HG03439 (cell line): ENCODE data around the gene LEF1.

Experiments used
- ATAC-seq: cut with Tn5 transposase; IDR thresholded peaks from one replicate; pipeline ENCODE4 v1.9.1; 2021; ENCODE audit warnings: mild to moderate bottlenecking, moderate library complexity; ENCODE audit not compliant: unreplicated experiment

Gene LEF1

GRCh38 chr4:108114503-108114902, 54.2 kb downstream of the LEF1 start:
- no peak for ATAC-seq

DNA sequence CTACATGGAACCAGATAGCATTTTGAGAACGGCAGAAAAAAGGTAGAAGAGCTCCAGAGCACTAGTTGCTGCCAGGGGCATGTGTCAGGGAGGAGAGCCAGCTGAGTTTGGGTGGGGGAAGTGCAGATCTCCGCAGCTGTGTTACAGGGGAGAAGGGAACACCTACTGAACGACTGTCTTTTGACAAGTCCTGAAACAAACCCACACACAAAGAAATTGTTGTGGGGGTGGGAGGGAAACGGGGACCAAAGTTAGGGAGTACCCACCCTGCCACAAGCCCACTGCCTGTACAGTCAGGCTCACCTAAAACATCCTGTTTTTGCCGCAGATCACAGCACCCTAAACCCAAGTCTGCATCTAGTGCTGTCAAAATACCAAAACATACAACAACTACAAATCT, 55.5 kb downstream of the LEF1 start:
- no peak for ATAC-seq

- no peak for ATAC-seq
Measured at GRCh38 chr4:108111781-108112180, 57.0 kb downstream of the LEF1 start.

GRCh38 chr4:108110450-108110849, 58.3 kb downstream of the LEF1 start:
- ATAC-seq: no peak

GRCh38 chr4:108109997-108110416, 58.7 kb downstream of the LEF1 start:
- ATAC-seq: peak; percentile 77

- no peak for ATAC-seq
Measured at GRCh38 chr4:108109111-108109510, 59.6 kb downstream of the LEF1 start.

DNA sequence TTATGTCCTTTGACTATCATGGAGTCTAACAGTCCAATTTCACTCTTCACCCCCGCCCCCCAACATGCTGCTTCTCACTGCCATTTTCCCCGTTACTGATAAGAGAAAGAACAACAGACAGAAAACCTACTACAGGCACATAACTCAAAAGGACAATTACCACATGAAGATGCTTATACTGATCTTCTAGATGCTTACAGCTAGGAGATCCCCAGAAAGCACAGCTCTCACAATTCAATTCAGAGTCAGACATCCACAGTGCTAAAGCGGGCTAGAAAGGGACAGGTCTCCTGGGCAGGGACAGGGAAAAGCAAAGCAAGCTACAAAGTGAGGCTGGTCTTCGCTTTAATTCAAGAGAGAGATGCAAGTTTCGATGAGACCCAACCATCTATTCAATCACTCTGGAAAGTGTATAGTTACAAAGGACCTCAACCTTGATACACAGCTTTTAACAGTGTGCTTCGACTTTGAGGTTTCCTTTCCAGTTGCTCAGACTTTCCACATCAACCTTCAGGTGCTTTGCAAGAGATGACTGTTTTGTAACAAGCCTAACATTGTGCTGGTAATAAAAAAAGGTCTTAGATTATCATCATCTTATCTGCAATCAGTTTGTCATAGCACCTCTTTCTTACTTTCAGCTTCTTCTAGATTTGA, 60.9 kb downstream of the LEF1 start:
- ATAC-seq: no peak

GRCh38 chr4:108107101-108107500, 61.6 kb downstream of the LEF1 start:
- ATAC-seq: no peak

DNA sequence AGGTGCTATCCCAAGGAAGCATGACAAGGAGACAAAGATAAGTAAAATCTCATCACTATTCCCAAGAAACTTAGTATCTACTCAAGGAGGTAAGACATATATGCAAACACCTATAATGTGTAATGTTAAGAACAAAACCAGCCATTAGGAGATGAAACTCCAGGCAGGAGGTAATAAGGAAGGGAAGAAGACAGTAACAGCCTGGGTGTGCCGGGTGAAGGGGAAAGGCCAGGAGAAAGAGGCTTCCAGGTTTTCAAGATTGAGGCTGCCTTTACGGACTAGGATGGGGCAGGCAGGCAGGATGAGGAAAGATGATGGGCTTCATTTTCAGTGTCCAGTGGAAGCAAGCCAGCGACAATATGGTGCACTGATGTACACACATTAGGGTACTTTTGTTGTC, 62.5 kb downstream of the LEF1 start:
- ATAC-seq: no peak

DNA sequence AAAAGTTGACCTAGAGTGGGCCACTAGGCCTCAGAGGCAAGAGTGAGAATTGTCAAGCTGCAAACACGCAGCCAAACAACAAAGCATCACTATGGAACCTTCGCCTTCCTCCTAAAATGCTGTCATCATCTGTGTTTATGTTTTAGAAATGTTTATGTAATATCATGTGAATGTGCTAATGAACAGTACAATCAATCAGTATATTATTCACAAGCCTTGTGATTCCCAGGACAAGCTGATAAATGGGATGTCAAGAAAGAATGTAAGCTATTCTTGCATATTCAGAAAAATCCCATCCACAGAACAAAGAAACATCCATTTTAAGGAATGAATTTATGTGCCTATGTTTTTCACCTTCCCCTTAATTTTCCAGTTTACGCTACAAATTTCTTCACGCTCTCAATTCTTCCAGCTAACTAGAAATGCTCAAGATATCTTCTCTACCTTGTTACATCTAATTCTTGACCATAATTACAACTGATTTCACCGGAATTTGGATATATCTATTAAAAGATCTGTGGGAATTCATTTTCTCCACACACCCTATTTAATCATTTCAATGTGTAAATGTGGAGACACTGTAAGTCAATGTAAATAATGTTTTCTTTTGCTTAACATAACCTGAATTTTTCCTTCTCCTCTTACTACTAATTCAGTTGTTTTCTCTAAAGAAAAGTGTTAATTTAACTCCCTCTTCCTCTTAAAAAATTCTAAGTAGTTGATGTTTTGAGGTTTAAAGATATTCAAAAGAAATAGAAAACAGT, 65.5 kb downstream of the LEF1 start:
- ATAC-seq: no peak

DNA sequence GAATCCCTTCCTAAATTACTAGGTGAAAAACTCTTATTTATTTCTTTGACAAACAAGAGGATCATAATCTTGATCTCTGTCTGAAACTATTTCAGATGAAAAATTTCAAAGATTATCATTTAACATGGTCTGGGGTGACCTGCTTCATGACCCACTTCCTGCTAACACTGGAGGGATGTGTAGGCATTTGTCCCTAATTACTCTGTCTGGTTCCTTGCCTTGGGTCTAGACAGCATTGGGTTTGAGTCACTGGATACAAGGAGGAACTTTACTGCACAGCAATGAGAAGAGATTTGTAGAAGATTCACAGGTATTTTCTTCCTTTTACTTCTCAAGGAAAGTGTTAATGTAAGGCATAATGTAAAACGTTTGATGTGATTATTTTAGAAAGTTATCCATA, 67.9 kb downstream of the LEF1 start:
- no peak for ATAC-seq

DNA sequence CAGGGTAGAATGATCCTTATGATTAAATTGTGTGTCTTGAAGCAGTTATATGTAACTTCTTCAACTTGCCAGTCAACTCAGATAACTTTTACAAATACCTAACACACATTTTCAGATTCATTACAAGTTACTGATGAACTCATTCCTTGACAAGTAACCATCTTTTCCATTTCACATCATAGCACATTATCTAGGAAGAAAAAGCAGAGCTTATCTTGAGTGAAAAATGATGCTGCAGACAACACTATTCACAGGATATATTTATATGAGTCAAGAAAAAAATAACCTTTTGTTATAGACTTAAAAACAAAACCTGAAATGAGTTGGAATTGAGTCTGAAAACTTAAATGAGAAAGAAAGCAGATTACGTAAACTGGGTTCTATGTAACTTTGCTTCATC, 68.9 kb downstream of the LEF1 start:
- ATAC-seq: no peak

DNA sequence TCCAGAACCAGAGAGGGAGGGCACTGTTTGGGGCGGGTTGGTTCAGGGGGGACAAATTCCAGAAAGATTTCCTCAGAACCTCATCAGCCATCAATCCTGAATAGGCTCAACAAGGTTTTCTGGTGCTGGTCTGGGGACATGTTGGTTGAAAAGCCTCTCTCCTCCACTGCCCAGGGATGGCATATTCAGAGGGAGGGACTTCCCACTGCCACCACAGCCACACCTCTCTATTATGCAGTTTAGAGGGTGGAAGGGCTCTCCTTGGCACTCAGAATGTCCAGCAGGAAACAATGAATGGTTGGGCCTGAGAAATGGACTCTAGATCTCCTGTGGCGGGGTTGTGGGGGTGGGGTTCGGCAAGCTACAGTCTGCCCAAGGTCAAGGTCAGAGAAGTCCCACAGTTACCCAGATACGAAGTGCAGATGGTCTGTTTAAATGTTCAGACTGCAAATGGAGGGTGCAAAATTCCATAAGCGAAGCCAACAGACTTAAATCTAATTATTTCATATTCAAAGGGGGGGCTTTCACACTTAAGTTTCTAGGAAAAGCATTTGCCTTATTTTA, 70.7 kb downstream of the LEF1 start:
- ATAC-seq: no peak

GRCh38 chr4:108094923-108095482, 73.7 kb downstream of the LEF1 start:
- ATAC-seq: no peak

DNA sequence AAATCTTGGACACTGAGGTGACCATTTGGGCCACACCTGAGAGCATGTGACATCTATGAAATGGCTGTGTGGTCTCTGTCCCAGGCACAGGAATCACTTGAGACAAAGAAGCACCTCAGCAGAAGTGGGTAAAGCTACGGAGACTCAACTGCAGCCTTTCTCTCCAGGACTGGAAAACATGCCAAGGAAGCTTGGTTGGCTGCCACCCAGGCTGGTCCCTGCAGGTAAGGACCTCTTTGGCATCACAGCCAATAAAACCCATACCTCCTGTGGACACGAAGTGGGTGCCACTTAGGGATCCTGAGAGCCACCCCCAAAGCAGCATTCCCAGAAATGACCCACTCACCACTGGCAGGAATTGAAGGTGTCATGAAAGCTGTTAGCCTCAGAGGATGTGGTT, 74.6 kb downstream of the LEF1 start:
- ATAC-seq: no peak

GRCh38 chr4:108092288-108092687, 76.4 kb downstream of the LEF1 start:
- ATAC-seq: no peak

GRCh38 chr4:108087293-108087967, 81.3 kb downstream of the LEF1 start:
- no peak for ATAC-seq

- ATAC-seq: no peak
Measured at GRCh38 chr4:108081256-108081655, 87.5 kb downstream of the LEF1 start.

GRCh38 chr4:108080747-108081146, 88.0 kb downstream of the LEF1 start:
- ATAC-seq: no peak

- no peak for ATAC-seq
Measured at GRCh38 chr4:108078024-108078733, 90.6 kb downstream of the LEF1 start.

- no peak for ATAC-seq
Measured at GRCh38 chr4:108072300-108072699, 96.4 kb downstream of the LEF1 start.
